Activated T-helper 17 cell treated with anti-CD3 and anti-CD28 coated beads, Interleukin-2, amount 50 U/mL, for 72 hours (primary cell): ENCODE results near the gene SLCO2B1. TPM values are rescaled to one million over a fixed set of nuclear protein-coding genes. Genes with fewer than 3 reads are reported as not detected.

Source experiments
- ATAC-seq: fragments of 150-1000 bp; cut with Tn5 transposase; replicated peaks from 2 replicates; pipeline ENCODE4 v1.10.0; 2021; ENCODE audit warnings: mild to moderate bottlenecking, moderate library complexity
- H3K27ac Mint-ChIP-seq: one replicate; pipeline ENCODE4 v1.8.0; 2022; ENCODE audit warnings: mixed read lengths
- H3K27me3 Mint-ChIP-seq: one replicate; pipeline ENCODE4 v1.8.0; 2022; ENCODE audit warnings: mixed read lengths
- H3K36me3 Mint-ChIP-seq: one replicate; pipeline ENCODE4 v1.8.0; 2022; ENCODE audit warnings: low read depth, mild to moderate bottlenecking, mixed read lengths
- H3K4me1 Mint-ChIP-seq: one replicate; pipeline ENCODE4 v1.8.0; 2022; ENCODE audit warnings: mixed read lengths
- H3K4me3 Mint-ChIP-seq: one replicate; pipeline ENCODE4 v1.8.0; 2022; ENCODE audit warnings: mild to moderate bottlenecking, mixed read lengths
- H3K9me3 Mint-ChIP-seq: one replicate; pipeline ENCODE4 v1.8.0; 2022; ENCODE audit warnings: mixed read lengths
- total RNA-seq, 2 donors: library from RNA; stranded (reverse); gene quantifications; one replicate each; pipeline ENCODE4 v1.2.3, GENCODE V29; 2022

Gene SLCO2B1
- total RNA-seq, 2 donors from 2014 or later: 0.26 to 2.2 TPM

GRCh38 chr11:75245356-75246005 lies 94.6 kb downstream of the SLCO2B1 start:
- Mint-ChIP-seq H3K9me3 (no peaks in the 10 kb centered on the region), H3K27me3 (peaks cover 11% of the 10 kb centered on the region), H3K4me1 (no peaks in the 10 kb centered on the region), H3K27ac (no peak overlapping the region), H3K36me3 (peaks cover 4% of the 10 kb centered on the region), H3K4me3 (no peak overlapping the region)
- ATAC-seq: no peak

GRCh38 chr11:75246006-75246670 lies 95.2 kb downstream of the SLCO2B1 start:
- no peak for ATAC-seq
- Mint-ChIP-seq H3K9me3 (no peaks in the 10 kb centered on the region), H3K27ac (no peak overlapping the region), H3K27me3 (peaks cover 11% of the 10 kb centered on the region), H3K36me3 (peaks cover 4% of the 10 kb centered on the region), H3K4me3 (no peak overlapping the region), H3K4me1 (no peaks in the 10 kb centered on the region)

GRCh38 chr11:75246671-75247350 lies 95.9 kb downstream of the SLCO2B1 start:
- H3K27ac Mint-ChIP-seq: no peak overlapping the region
- peaks cover 4% of the 10 kb centered on the region for H3K36me3 Mint-ChIP-seq
- no peaks in the 10 kb centered on the region for H3K4me1 Mint-ChIP-seq
- H3K27me3 Mint-ChIP-seq: peaks cover 15% of the 10 kb centered on the region
- no peak for ATAC-seq
- no peak overlapping the region for H3K4me3 Mint-ChIP-seq
- no peaks in the 10 kb centered on the region for H3K9me3 Mint-ChIP-seq

GRCh38 chr11:75248924-75249256 lies 98.0 kb downstream of the SLCO2B1 start:
- peaks cover 4% of the 10 kb centered on the region for H3K27me3 Mint-ChIP-seq
- no peaks in the 10 kb centered on the region for H3K36me3 Mint-ChIP-seq
- no peak overlapping the region for H3K4me3 Mint-ChIP-seq
- no peaks in the 10 kb centered on the region for H3K4me1 Mint-ChIP-seq
- ATAC-seq: no peak
- no peaks in the 10 kb centered on the region for H3K9me3 Mint-ChIP-seq
- H3K27ac Mint-ChIP-seq: no peak overlapping the region

GRCh38 chr11:75249704-75250103 lies 98.8 kb downstream of the SLCO2B1 start:
- Mint-ChIP-seq H3K27ac (no peak overlapping the region), H3K27me3 (peaks cover 4% of the 10 kb centered on the region), H3K4me1 (no peaks in the 10 kb centered on the region), H3K4me3 (no peak overlapping the region), H3K9me3 (no peaks in the 10 kb centered on the region), H3K36me3 (no peaks in the 10 kb centered on the region)
- no peak for ATAC-seq

DNA sequence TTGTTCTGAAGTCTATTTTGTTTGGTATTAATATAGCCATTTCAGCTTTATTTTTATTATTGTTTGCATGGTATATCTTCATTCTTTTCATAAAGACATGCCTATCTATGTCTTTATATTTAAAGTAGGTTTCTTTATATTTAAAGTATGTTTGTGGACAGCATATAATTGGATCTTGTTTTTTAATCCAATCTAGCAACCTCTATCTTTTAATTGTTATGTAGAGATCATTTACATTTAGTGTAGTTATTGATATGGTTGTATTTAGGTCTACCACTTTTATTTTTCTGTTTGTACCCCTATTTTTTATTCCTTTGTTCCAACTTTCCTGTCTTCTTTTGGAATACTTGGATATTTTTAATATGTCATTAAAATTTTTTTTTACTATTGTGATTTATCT lies 103.4 kb downstream of the SLCO2B1 start:
- no peaks in the 10 kb centered on the region for H3K4me1 Mint-ChIP-seq
- H3K9me3 Mint-ChIP-seq: no peaks in the 10 kb centered on the region
- no peaks in the 10 kb centered on the region for H3K36me3 Mint-ChIP-seq
- no peak overlapping the region for H3K4me3 Mint-ChIP-seq
- no peak overlapping the region for H3K27ac Mint-ChIP-seq
- ATAC-seq: no peak
- H3K27me3 Mint-ChIP-seq: peaks cover 4% of the 10 kb centered on the region

Other genes starting within 250 kb of the SLCO2B1 start
- 10 to 100 TPM; 30.1 to 41.0 TPM for gene XRRA1, start 202.0 kb upstream of the SLCO2B1 start, total RNA-seq
- 100 to 1,000 TPM; 143 to 195 TPM for gene SPCS2, start 201.8 kb upstream of the SLCO2B1 start, total RNA-seq
- gene NEU3, start 162.2 kb upstream of the SLCO2B1 start, total RNA-seq: 10 to 100 TPM; 19.5 to 26.4 TPM
- not detected for gene OR2AT4, start 54.2 kb upstream of the SLCO2B1 start, total RNA-seq
- under 1 TPM; 0.26 to 0.40 TPM for gene TPBGL, start 89.7 kb downstream of the SLCO2B1 start, total RNA-seq
- gene ARRB1, start 200.6 kb downstream of the SLCO2B1 start, total RNA-seq: 10 to 100 TPM; 10.7 to 14.7 TPM
- gene RPS3, start 248.4 kb downstream of the SLCO2B1 start, total RNA-seq: 1,000 to 10,000 TPM; 4,623 to 5,372 TPM